HAP-1 (cell line): Measurements from ENCODE around the gene NCBP2L.

ENCODE experiments used
- DNase-seq, 2 experiments: peaks; one replicate each; pipeline ENCODE4 v3.0.0-alpha.2; 2016 to 2020; ENCODE audit warnings: low spot score in 2 of 2
- H3K27me3 ChIP-seq: fragments of 250-450 bp; sonication (Bioruptor Pico); 2 replicates; pipeline ENCODE4 v1.5.1; 2020; ENCODE audit warnings: low read depth, mild to moderate bottlenecking, moderate library complexity
- H3K36me3 ChIP-seq: fragments of 250-450 bp; sonication (Bioruptor Pico); replicated peaks from 2 replicates; pipeline ENCODE4 v1.5.1; 2020; ENCODE audit warnings: mild to moderate bottlenecking
- H3K4me1 ChIP-seq: fragments of 250-450 bp; sonication (Bioruptor Pico); 2 replicates; pipeline ENCODE4 v1.5.1; 2020; ENCODE audit warnings: mild to moderate bottlenecking
- H3K4me3 ChIP-seq: fragments of 250-450 bp; sonication (Bioruptor Pico); 2 replicates; pipeline ENCODE4 v1.5.1; 2020; ENCODE audit warnings: mild to moderate bottlenecking, moderate library complexity
- H3K9me3 ChIP-seq: fragments of 250-450 bp; sonication (Bioruptor Pico); 2 replicates; pipeline ENCODE4 v1.5.1; 2020; ENCODE audit warnings: mild to moderate bottlenecking, moderate library complexity
- in situ Hi-C: fragments of 300-500 bp; cut with MboI; formaldehyde crosslinking; loops from 3 replicates; pipeline ENCODE4 v1.14.3; 2020; ENCODE audit warnings: low sequenced_read_pairs, inconsistent platforms, mixed read lengths

NCBP2L gene

DNA sequence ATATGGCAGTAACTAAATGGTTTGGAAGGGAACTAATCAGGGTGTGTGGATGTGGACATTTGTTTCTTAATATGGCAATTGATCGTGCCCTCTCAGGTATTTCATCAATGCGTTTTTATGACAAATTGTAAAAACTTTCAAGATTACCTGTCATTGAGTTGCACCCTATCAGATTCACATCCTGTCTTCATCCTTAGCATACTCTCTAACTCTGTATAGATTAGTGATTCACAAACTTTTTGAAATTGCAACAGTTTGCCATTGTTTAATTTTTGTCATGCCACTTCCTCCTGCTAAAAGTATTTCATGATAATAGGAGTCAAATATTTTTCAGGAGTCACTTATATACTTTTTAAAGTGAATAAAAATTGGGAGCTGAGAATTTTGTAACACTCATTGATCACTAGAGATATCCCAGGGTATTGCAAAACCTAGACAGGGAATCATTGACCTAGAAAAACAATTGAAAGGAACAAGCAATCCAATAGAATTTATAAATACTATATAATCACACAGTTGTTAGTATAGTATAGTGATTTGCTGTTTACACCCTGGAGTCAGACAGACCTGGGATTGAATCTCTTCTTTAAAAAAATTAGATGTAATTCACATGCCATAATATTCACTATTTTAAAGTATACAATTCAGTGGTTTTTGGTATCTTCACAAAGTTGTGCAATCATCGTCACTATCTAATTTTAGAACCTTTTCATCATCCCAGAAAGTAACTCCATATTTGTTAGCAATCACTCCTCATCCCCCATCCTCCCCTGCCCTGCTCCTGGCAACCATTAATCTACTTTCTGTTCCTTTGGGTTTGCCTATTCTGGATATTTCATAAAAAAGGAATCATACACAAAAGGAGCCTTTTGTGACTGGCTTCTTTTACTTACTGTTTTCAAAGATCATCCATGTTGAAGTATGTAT is 57.0 kb downstream of the NCBP2L start:
- in situ Hi-C loops, result no loop called here
- no peaks in the 10 kb centered on the region; the same call in 1 of the 2 replicates for H3K27me3 ChIP-seq
- no peak overlapping the region for H3K4me3 ChIP-seq
- no peaks in the 10 kb centered on the region for H3K4me1 ChIP-seq
- no peak for DNase-seq
- H3K36me3 ChIP-seq, result no peaks in the 10 kb centered on the region
- H3K9me3 ChIP-seq, result no peaks in the 10 kb centered on the region

DNA sequence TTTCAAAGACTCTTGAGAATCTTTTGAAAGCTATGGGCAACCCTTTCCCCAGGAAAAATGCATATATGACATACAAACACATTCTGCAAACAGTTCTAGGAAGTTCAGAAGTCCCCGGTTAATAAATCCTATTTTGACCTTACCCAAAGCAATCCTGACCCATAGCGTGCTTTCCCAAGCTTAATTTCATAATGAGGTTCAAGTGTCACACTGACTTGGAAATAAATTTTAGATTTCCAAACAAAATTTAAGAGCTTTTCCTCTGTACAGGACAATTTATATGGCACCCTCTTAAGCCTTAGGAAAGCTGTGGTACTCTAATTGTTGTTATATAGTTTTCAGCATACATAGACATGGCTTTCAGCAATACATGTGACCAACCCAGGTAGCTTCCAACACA is 59.4 kb downstream of the NCBP2L start:
- Histone ChIP-seq H3K36me3 (no peaks in the 10 kb centered on the region), H3K27me3 (no peaks in the 10 kb centered on the region; the same call in 1 of the 2 replicates), H3K4me1 (no peaks in the 10 kb centered on the region), H3K4me3 (no peak overlapping the region), H3K9me3 (no peaks in the 10 kb centered on the region)
- in situ Hi-C loops, result no loop called here
- no peak for DNase-seq

DNA sequence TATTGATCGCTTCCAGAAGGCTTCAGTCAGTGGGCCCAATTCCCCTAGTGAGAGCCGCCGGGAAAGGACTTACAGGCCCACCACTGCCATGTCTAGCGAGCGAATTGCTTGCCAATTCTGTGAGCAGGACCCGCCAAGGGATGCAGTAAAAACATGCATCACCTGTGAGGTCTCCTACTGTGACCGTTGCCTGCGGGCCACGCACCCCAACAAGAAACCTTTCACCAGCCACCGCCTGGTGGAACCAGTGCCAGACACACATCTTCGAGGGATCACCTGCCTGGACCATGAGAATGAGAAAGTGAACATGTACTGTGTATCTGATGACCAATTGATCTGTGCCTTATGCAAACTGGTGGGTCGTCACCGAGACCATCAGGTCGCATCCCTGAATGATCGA is 63.4 kb downstream of the NCBP2L start:
- Histone ChIP-seq H3K4me3 (no peak overlapping the region), H3K36me3 (no peaks in the 10 kb centered on the region), H3K4me1 (no peaks in the 10 kb centered on the region), H3K27me3 (0 out of 2 replicates have a peak, but pooled peaks cover 3% of the 10 kb centered on the region), H3K9me3 (no peaks in the 10 kb centered on the region)
- in situ Hi-C loops, result no loop called here
- DNase-seq, result no peak

DNA sequence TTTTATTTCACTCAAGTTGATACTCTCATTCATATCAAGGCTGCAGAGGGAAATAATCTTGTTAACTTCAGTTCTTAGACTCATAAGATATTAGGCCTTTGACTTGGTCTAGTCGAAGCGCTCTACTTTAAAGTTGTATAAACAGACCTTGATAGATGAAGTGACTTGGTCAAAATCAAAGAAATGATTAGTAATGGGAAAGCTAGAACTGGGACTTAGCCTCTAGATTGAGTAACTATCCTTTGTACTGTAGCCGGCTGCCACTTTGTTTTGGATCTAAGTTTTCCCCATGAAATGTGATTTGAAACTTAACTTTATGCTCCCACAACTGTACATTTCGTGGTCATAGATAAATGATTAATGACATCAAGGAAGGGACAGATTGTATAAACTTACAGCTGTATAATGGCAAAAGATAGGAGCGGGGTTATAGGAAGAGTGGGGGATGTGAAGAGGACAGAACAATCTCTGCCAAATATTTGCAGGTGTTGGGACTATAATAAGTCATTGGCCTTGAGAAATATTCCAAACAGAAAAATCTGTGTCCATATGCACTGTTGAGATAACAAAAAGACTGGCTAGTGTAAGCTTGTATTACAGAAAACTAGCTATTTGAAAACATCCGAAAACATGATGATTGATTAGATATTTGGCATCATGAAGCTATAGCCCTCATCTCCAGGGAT is 65.3 kb downstream of the NCBP2L start:
- Histone ChIP-seq H3K4me3 (no peak overlapping the region), H3K9me3 (no peaks in the 10 kb centered on the region), H3K27me3 (0 out of 2 replicates have a peak, but pooled peaks cover 3% of the 10 kb centered on the region), H3K4me1 (no peaks in the 10 kb centered on the region), H3K36me3 (no peaks in the 10 kb centered on the region)
- in situ Hi-C loops, result no loop called here
- DNase-seq, result no peak
